H1 (cell line): Measurements from ENCODE around the gene NCK2. TPM values are rescaled to one million over a fixed set of nuclear protein-coding genes. Genes with fewer than 3 reads are reported as not detected.

Source experiments
- CTCF ChIA-PET: fragments of 300-600 bp; sonication (Branson Sonifier 250); formaldehyde crosslinking; loops from one replicate; lab custom pipeline; 2021; ENCODE audit not compliant: partially characterized antibody; lab: Charles Lee
- POLR2A ChIA-PET: fragments of 300-600 bp; sonication (Branson Sonifier 250); formaldehyde crosslinking; loops from one replicate; lab custom pipeline; 2021; ENCODE audit warnings: inconsistent platforms; ENCODE audit not compliant: partially characterized antibody; lab: Charles Lee
- DNase-seq, 2 experiments: peaks; one replicate each; pipeline versions ENCODE4 v3.0.0 to v3.0.0-alpha.2; 2010 to 2022; ENCODE audit warnings: low spot score in 2 of 2, low read depth in 1 of 2, mixed read lengths in 1 of 2
- FAIRE-seq: peaks from 2 replicates; lab custom pipeline; 2011; peaks lifted over from hg19 to GRCh38; lab: Jason Lieb, UNC
- H2AFZ ChIP-seq: 2 replicates; pipeline ENCODE4 v1.8.1; 2012; ENCODE audit warnings: low read length, inconsistent platforms
- H2AK5ac ChIP-seq: 2 replicates; pipeline ENCODE4 v1.6.1; 2013; ENCODE audit warnings: low read depth, low read length
- H2BK120ac ChIP-seq: replicated peaks from 2 replicates; pipeline ENCODE3; 2013; ENCODE audit warnings: low read depth, low read length, inconsistent platforms
- H2BK12ac ChIP-seq: 2 replicates; pipeline ENCODE4 v1.6.1; 2013; ENCODE audit warnings: low read depth, low read length
- H2BK15ac ChIP-seq: 2 replicates; pipeline ENCODE4 v1.6.1; 2013; ENCODE audit warnings: low read length
- H2BK20ac ChIP-seq: 2 replicates; pipeline ENCODE4 v1.6.1; 2013; ENCODE audit warnings: low read length
- H2BK5ac ChIP-seq: 2 replicates; pipeline ENCODE4 v1.6.1; 2013; ENCODE audit warnings: low read depth, low read length
- H3K14ac ChIP-seq: 2 replicates; pipeline ENCODE4 v1.6.1; 2013; ENCODE audit warnings: inconsistent platforms; ENCODE audit not compliant: insufficient read length
- H3K18ac ChIP-seq: 2 replicates; pipeline ENCODE4 v1.6.1; 2013; ENCODE audit warnings: low read length; ENCODE audit errors: extremely low read depth
- H3K23ac ChIP-seq: 2 replicates; pipeline ENCODE4 v1.6.1; 2013; ENCODE audit warnings: inconsistent platforms; ENCODE audit not compliant: insufficient read length
- H3K23me2 ChIP-seq: 2 replicates; pipeline ENCODE4 v1.6.1; 2013; ENCODE audit warnings: low read depth, low read length
- H3K27ac ChIP-seq: 2 replicates; pipeline ENCODE4 v1.6.1; 2011; ENCODE audit warnings: low read depth, low read length, inconsistent platforms
- H3K27me3 ChIP-seq, 4 experiments: replicated peaks in 1 of 4; 1 replicate in 1 of 4; 2 replicates in 3 of 4; pipeline versions ENCODE4 v1.6.1 to v1.8.1; 2011 to 2013; ENCODE audit warnings: low read length in 3 of 4, mild to moderate bottlenecking in 3 of 4, inconsistent platforms in 2 of 4, mixed read lengths in 2 of 4, moderate library complexity in 1 of 4; ENCODE audit not compliant: control insufficient read depth in 3 of 4, insufficient read depth in 3 of 4; ENCODE audit errors: extremely low read depth in 1 of 4
- H3K36me3 ChIP-seq, 4 experiments: 2 replicates each; pipeline versions ENCODE4 v1.6.1 to v1.8.1; 2011 to 2013; ENCODE audit warnings: mild to moderate bottlenecking in 4 of 4, low read length in 3 of 4, moderate library complexity in 2 of 4, control low read depth in 1 of 4, inconsistent platforms in 1 of 4; ENCODE audit not compliant: insufficient read depth in 4 of 4, control insufficient read depth in 2 of 4
- H3K4ac ChIP-seq: replicated peaks from 2 replicates; pipeline ENCODE3; 2013; ENCODE audit warnings: low read length, low read depth, mixed read lengths, inconsistent platforms; ENCODE audit not compliant: insufficient read length
- H3K4me1 ChIP-seq, 4 experiments: replicated peaks in 1 of 4; 1 replicate in 1 of 4; 2 replicates in 3 of 4; pipeline versions ENCODE4 v1.6.1 to v1.8.1; 2011 to 2013; ENCODE audit warnings: low read length in 3 of 4, inconsistent platforms in 2 of 4, mixed read lengths in 1 of 4; ENCODE audit not compliant: insufficient read depth in 4 of 4, control insufficient read depth in 3 of 4
- H3K4me2 ChIP-seq, 2 experiments: 2 replicates each; pipeline versions ENCODE4 v1.6.1 to v1.8.1; 2011 to 2013; ENCODE audit warnings: low read depth in 2 of 2, low read length in 2 of 2, control low read depth in 1 of 2, inconsistent platforms in 1 of 2, mild to moderate bottlenecking in 1 of 2; ENCODE audit not compliant: insufficient read depth in 1 of 2
- H3K4me3 ChIP-seq, 4 experiments: fragments of 200-600, 300-600 bp in 1 of 4; sonication (generic), shearing (Covaris generic), sonication (Bioruptor Twin) in 1 of 4; 2 replicates each; pipeline versions ENCODE4 v1.5.1 to v1.8.1; 2011 to 2016; ENCODE audit warnings: low read length in 4 of 4, low read depth in 3 of 4, control low read depth in 2 of 4, inconsistent platforms in 2 of 4, mild to moderate bottlenecking in 2 of 4, mixed read lengths in 1 of 4, moderate library complexity in 1 of 4; ENCODE audit not compliant: insufficient read depth in 2 of 4; ENCODE audit errors: extremely low read depth in 1 of 4
- H3K56ac ChIP-seq: replicated peaks from 2 replicates; pipeline ENCODE3; 2013; ENCODE audit warnings: low read depth, mild to moderate bottlenecking, mixed read lengths, low read length, inconsistent platforms; ENCODE audit not compliant: insufficient read length
- H3K79me1 ChIP-seq: 2 replicates; pipeline ENCODE4 v1.6.1; 2013; ENCODE audit warnings: low read depth, low read length, control low read depth
- H3K79me2 ChIP-seq, 2 experiments: 2 replicates each; pipeline versions ENCODE4 v1.6.1 to v1.8.1; 2012 to 2013; ENCODE audit warnings: low read length in 2 of 2, mild to moderate bottlenecking in 2 of 2, inconsistent platforms in 1 of 2; ENCODE audit not compliant: insufficient read depth in 2 of 2, control insufficient read depth in 1 of 2
- H3K9ac ChIP-seq, 4 experiments: replicated peaks in 1 of 4; 1 replicate in 1 of 4; 2 replicates in 3 of 4; pipeline versions ENCODE4 v1.6.1 to v1.8.1; 2011 to 2013; ENCODE audit warnings: low read depth in 3 of 4, low read length in 3 of 4, control low read depth in 2 of 4, mild to moderate bottlenecking in 2 of 4, moderate library complexity in 2 of 4, inconsistent platforms in 1 of 4; ENCODE audit errors: extremely low read depth in 1 of 4
- H3K9me3 ChIP-seq, 2 experiments: 2 replicates each; pipeline versions ENCODE4 v1.6.1 to v1.8.1; 2012 to 2013; ENCODE audit warnings: mild to moderate bottlenecking in 2 of 2, moderate library complexity in 2 of 2, control low read depth in 1 of 2, inconsistent platforms in 1 of 2, low read depth in 1 of 2, low read length in 1 of 2, mixed read lengths in 1 of 2; ENCODE audit not compliant: insufficient read depth in 2 of 2
- H4K20me1 ChIP-seq, 2 experiments: replicated peaks in 1 of 2; 2 replicates each; pipeline versions ENCODE3 to v1.8.1; 2011 to 2013; ENCODE audit warnings: inconsistent platforms in 2 of 2, low read length in 2 of 2, mild to moderate bottlenecking in 1 of 2; ENCODE audit not compliant: insufficient read depth in 2 of 2, control insufficient read depth in 1 of 2
- H4K5ac ChIP-seq: 2 replicates; pipeline ENCODE4 v1.6.1; 2013; ENCODE audit warnings: low read length, low read depth, mixed read lengths, inconsistent platforms; ENCODE audit not compliant: insufficient read length
- H4K8ac ChIP-seq: 2 replicates; pipeline ENCODE4 v1.8.0; 2013; ENCODE audit warnings: mild to moderate bottlenecking, moderate library complexity, low read length, inconsistent platforms; ENCODE audit not compliant: insufficient read depth; ENCODE audit errors: extremely low read depth
- H4K91ac ChIP-seq: replicated peaks from 2 replicates; pipeline ENCODE3; 2013; ENCODE audit warnings: low read length, mixed read lengths, inconsistent platforms; ENCODE audit not compliant: insufficient read length
- MAFK ChIP-seq: IDR thresholded peaks from 2 replicates; pipeline ENCODE4 v1.6.1; 2012; ENCODE audit warnings: low read depth, mild to moderate bottlenecking, improper control_type of control experiment, low read length
- NANOG ChIP-seq: IDR thresholded peaks from 2 replicates; pipeline ENCODE4 v1.6.1; 2011; ENCODE audit warnings: low read length, low read depth, mild to moderate bottlenecking, inconsistent platforms; ENCODE audit not compliant: insufficient read depth, poor library complexity, severe bottlenecking
- RAD21 ChIP-seq, 2 experiments: IDR thresholded peaks in 1 of 2; conservative IDR thresholded peaks in 1 of 2; 2 replicates each; pipeline ENCODE4 v1.6.1; 2011; ENCODE audit warnings: low read depth in 2 of 2, low read length in 2 of 2, improper control_type of control experiment in 1 of 2, inconsistent platforms in 1 of 2, mild to moderate bottlenecking in 1 of 2, moderate library complexity in 1 of 2
- WGBS, 2 experiments: shearing (Covaris generic) in 1 of 2; methylation state at CpG; one replicate each; pipeline versions ENCODE4 v1.1.6 to v1.1.7; 2013 to 2015; ENCODE audit warnings: low lambda C conversion rate in 2 of 2, mixed read lengths in 2 of 2, inconsistent platforms in 1 of 2, low coverage in 1 of 2, missing lambda C conversion rate in 1 of 2; ENCODE audit not compliant: insufficient replicate concordance in 2 of 2, insufficient coverage in 1 of 2, insufficient read length in 1 of 2; ENCODE audit errors: extremely low coverage in 1 of 2, missing lambda C conversion rate in 1 of 2; 5-methylcytosine and 5-hydroxymethylcytosine counted together
- polyA plus RNA-seq, 7 experiments: library from polyadenylated mRNA; depleted of rRNA in 3 of 7; stranded (reverse) in 5 of 7; unstranded in 2 of 7; fragments of >200 nt in 5 of 7; fragments of 200-250 nt in 2 of 7; gene quantifications; 1 replicate in 5 of 7; 2 replicates in 1 of 7; 4 replicates in 1 of 7; pipeline versions ENCODE4 v1.2.1 to v1.2.3, GENCODE V29; 2011 to 2013; ENCODE audit warnings: missing spikeins in 2 of 7, mixed read lengths in 2 of 7
- total RNA-seq: library from RNA; stranded (reverse); fragmentation: NEBNext Ultra II Directional; extraction: Animal tissue kit (Norgen Biotek cat#: 25700); gene quantifications from 2 replicates; pipeline ENCODE4 v1.2.1, GENCODE V29; 2021

Gene NCK2
- total and polyA plus RNA-seq, 2 of the 8 experiments (the other 6 are each of a cell fraction or from before 2014, with no cell fraction given) = 30.3 to 65.7 TPM

DNA sequence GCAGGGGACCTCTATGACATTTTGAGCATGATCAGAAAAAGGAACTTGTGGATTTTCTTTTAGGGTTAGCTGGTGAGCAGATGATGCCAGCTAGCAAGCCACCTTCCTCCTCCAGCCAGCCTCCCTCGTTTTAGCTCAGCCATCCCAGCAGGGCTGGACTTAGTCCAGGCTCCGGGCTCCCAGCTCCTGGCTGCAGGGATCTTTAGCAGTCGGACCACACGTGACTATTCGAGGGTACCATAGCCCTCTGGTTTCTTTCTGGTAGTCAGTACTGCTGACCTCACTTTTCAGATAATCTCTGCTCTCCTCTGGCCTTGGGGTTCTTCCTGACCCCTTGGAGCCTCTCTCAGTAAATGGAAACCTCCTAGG, 31.8 kb downstream of the NCK2 start:
- no peak overlapping the region for H2BK12ac ChIP-seq
- peaks cover 8 to 94% of the 10 kb centered on the region in 2 experiments for H3K79me2 ChIP-seq
- H2BK120ac ChIP-seq = no peak overlapping the region
- H3K4ac ChIP-seq = no peak overlapping the region
- no peak overlapping the region for H2BK20ac ChIP-seq
- peaks cover 11 to 39% of the 10 kb centered on the region in 2 experiments for H4K20me1 ChIP-seq
- peaks cover 4 to 31% (median 10%) of the 10 kb centered on the region in 4 experiments for H3K4me1 ChIP-seq
- H3K79me1 ChIP-seq = peaks cover 43% of the 10 kb centered on the region
- H3K14ac ChIP-seq = no peak overlapping the region
- FAIRE-seq = no peak
- no peaks in the 10 kb centered on the region for H3K36me3 ChIP-seq
- no peak overlapping the region for H3K4me2 ChIP-seq
- H3K23me2 ChIP-seq = no peaks in the 10 kb centered on the region; the same call in 1 of the 2 replicates
- H3K9ac ChIP-seq = no peak overlapping the region
- 0 out of 2 replicates have a peak overlapping the region, but pooled peaks have one; percentile 2 for H2AK5ac ChIP-seq
- no peak overlapping the region for H3K27ac ChIP-seq
- no peak overlapping the region for H4K91ac ChIP-seq
- H4K5ac ChIP-seq = no peak overlapping the region
- no peak overlapping the region for H3K4me3 ChIP-seq
- WGBS, 2 experiments = 95% methylated on average over 5 of the region's 5 CpGs; no CpG with 5 or more reads in 1 of the 2 experiments
- H4K8ac ChIP-seq = peak overlapping the region; percentile 62; the same call in 1 of the 2 replicates
- TF ChIP-seq RAD21 (IDR thresholded peaks at IDR 0.05 in 1 of 2, conservative IDR thresholded peaks at IDR 0.05 in 1 of 2; ENCODE audit: low read depth in 2 of 2, low read length in 2 of 2) (no peak), MAFK (no peak), NANOG (no peak)
- TF ChIP-seq, all 59 proteins: peak for 0
- ChIA-PET CTCF (interaction anchor here (1.3 to 3.1 kb wide), 2 partner anchors 12 to 16 kb away, joined by 5 to 12 read pairs; no protein-coding TSS in a partner anchor), POLR2A (no interaction called here)
- Histone ChIP-seq H3K23ac (no peak overlapping the region), H3K18ac (no peak overlapping the region), H3K27me3 (no peaks in the 10 kb centered on the region), H2AFZ (no peak overlapping the region), H3K56ac (no peak overlapping the region), H3K9me3 (no peaks in the 10 kb centered on the region), H2BK5ac (no peak overlapping the region), H2BK15ac (no peak overlapping the region)
- no peak for DNase-seq
